ENCODE measurements around the gene BCHE.

DNA sequence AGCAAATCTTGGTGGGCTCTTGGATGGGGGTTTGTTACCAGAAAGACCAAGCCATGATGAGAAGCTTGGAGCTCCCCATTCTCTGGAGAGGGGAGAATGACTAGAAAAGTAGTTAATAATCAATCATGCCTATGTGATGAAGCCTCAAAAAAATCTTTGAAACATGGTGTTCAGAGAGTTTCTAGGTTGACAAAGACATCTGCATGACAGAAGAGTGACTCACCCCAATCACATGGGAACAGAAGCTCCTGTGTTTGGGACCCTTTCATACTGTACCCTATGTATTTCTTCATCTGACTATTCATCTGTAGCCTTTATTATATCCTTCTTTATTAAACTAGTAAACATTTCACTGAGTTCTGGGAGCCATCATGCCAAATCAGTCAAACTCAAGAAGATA is 87.4 kb downstream of the BCHE start:
- TF ChIP-seq POLR2A (IDR thresholded peaks at IDR 0.05) (no peak), CTCF (IDR thresholded peaks at IDR 0.05 in 4 of 5, conservative IDR thresholded peaks at IDR 0.05 in 1 of 5) (no peak)
